ENCODE results near the gene C1orf141. TPM values are rescaled to one million over a fixed set of nuclear protein-coding genes. Genes with fewer than 3 reads are reported as not detected.

The C1orf141 gene
- total RNA-seq, 2 experiments from 2014 or later, result not detected

DNA sequence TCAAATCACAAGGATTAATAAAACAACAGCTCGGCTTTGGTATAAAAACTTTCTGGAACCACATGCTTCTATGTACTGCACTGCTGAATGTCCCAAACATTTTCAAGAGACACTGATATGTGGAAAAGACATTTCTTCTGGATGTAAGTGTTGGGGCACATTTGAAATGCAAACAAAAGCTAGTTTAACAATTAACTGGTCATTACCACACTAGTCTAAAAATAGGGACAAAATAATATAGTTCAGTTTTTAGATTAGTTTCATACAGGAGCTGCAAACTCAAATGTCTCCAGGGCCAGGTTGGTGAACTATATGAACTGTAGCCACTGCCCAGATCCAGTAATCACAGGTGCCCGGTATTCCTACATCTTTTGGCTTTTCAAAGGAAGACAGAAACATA, 34.7 kb upstream of the C1orf141 start:
- H3K4me3 Mint-ChIP-seq, result peak overlapping the region; percentile 5
- no peak for ATAC-seq
- TF ChIP-seq CTCF (IDR thresholded peaks at IDR 0.05), result no peak
- H3K9me3 Mint-ChIP-seq, result peaks cover 4% of the 10 kb centered on the region
- intact Hi-C loops (cut with micrococcal nuclease), result no loop called here
- H3K36me3 Mint-ChIP-seq (ENCODE audit: low read depth), result no peaks in the 10 kb centered on the region
- ChIA-PET CTCF (interaction anchor here (1.0 to 6.7 kb wide), 3 partner anchors 44 to 332 kb away, joined by 3 to 70 read pairs (median 3); no protein-coding TSS in a partner anchor), POLR2A (interaction anchor here (0.6 kb wide), 1 partner anchor 116 kb away, joined by 3 read pairs; no protein-coding TSS in a partner anchor)
- no peak for DNase-seq
- H3K27ac Mint-ChIP-seq, result peak overlapping the region; percentile 20
- peaks cover 53% of the 10 kb centered on the region for H3K4me1 Mint-ChIP-seq (ENCODE audit: low read depth)
- H3K27me3 Mint-ChIP-seq, result peaks cover 4% of the 10 kb centered on the region

GRCh38 chr1:67166196-67166595, 31.4 kb upstream of the C1orf141 start, which contains the start of gene IL23R:
TSS of gene IL23R (plus strand) at chr1:67166454. CDS start at chr1:67168121, 1,667 bp downstream.
- peak within 1 kb of the TSS; percentile 52 for H3K4me3 Mint-ChIP-seq
- peaks cover 4% of the 10 kb centered on the region for H3K27me3 Mint-ChIP-seq
- H3K36me3 Mint-ChIP-seq (ENCODE audit: low read depth), result no peaks in the 10 kb centered on the region
- intact Hi-C loops (cut with micrococcal nuclease), result no loop called here
- no peak for TF ChIP-seq CTCF (IDR thresholded peaks at IDR 0.05)
- H3K27ac Mint-ChIP-seq, result peak within 1 kb of the TSS; percentile 53
- ATAC-seq (peak; percentile 74), DNase-seq (peak; percentile 73)
- H3K4me1 Mint-ChIP-seq (ENCODE audit: low read depth), result peaks cover 43% of the 10 kb centered on the region
- peaks cover 4% of the 10 kb centered on the region for H3K9me3 Mint-ChIP-seq
- ChIA-PET CTCF (interaction anchor here (0.7 to 6.7 kb wide), 6 partner anchors 17 to 47 kb away, joined by 3 to 70 read pairs (median 5); no protein-coding TSS in a partner anchor), POLR2A (interaction anchor here (0.8 to 1.0 kb wide), 3 partner anchors 9 to 24 kb away, joined by 3 to 5 read pairs (median 3); no protein-coding TSS in a partner anchor)

GRCh38 chr1:67165468-67166041, 30.8 kb upstream of the C1orf141 start:
- no peak overlapping the region for H3K4me3 Mint-ChIP-seq
- peaks cover 4% of the 10 kb centered on the region for H3K27me3 Mint-ChIP-seq
- H3K4me1 Mint-ChIP-seq (ENCODE audit: low read depth), result peaks cover 36% of the 10 kb centered on the region
- peaks cover 4% of the 10 kb centered on the region for H3K9me3 Mint-ChIP-seq
- ChIA-PET POLR2A (interaction anchor here (0.8 kb wide), 1 partner anchor 22 kb away, joined by 3 read pairs; no protein-coding TSS in a partner anchor), CTCF (interaction anchor here (0.9 to 2.2 kb wide), 5 partner anchors 20 to 335 kb away, joined by 3 to 7 read pairs (median 3); no protein-coding TSS in a partner anchor)
- intact Hi-C loops (cut with micrococcal nuclease), result no loop called here
- TF ChIP-seq CTCF (IDR thresholded peaks at IDR 0.05), result no peak
- H3K36me3 Mint-ChIP-seq (ENCODE audit: low read depth), result no peaks in the 10 kb centered on the region
- DNase-seq, result no peak
- peak overlapping the region; percentile 21 for H3K27ac Mint-ChIP-seq
- ATAC-seq, result no peak

GRCh38 chr1:67162954-67163353, 28.2 kb upstream of the C1orf141 start:
- CTCF ChIA-PET, result interaction anchor here (0.7 to 4.0 kb wide), 4 partner anchors 8 to 50 kb away, joined by 3 to 30 read pairs (median 14); no protein-coding TSS in a partner anchor
- no peak overlapping the region for H3K4me3 Mint-ChIP-seq
- H3K36me3 Mint-ChIP-seq (ENCODE audit: low read depth), result no peaks in the 10 kb centered on the region
- peak overlapping the region; percentile 83 for H3K27ac Mint-ChIP-seq
- peak; percentile 79 for DNase-seq
- POLR2A ChIA-PET, result interaction anchor here (1.1 to 1.7 kb wide), 4 partner anchors 8 to 171 kb away, joined by 3 to 7 read pairs (median 5); no protein-coding TSS in a partner anchor
- TF ChIP-seq CTCF (IDR thresholded peaks at IDR 0.05), result no peak
- peaks cover 4% of the 10 kb centered on the region for H3K27me3 Mint-ChIP-seq
- ATAC-seq, result peak; percentile 76
- intact Hi-C loops (cut with micrococcal nuclease), result no loop called here
- H3K4me1 Mint-ChIP-seq (ENCODE audit: low read depth), result peaks cover 39% of the 10 kb centered on the region
- H3K9me3 Mint-ChIP-seq, result peaks cover 6% of the 10 kb centered on the region

GRCh38 chr1:67159233-67159632, 24.5 kb upstream of the C1orf141 start:
- Mint-ChIP-seq H3K9me3 (peaks cover 2% of the 10 kb centered on the region), H3K4me1 (ENCODE audit: low read depth) (peaks cover 28% of the 10 kb centered on the region), H3K36me3 (ENCODE audit: low read depth) (no peaks in the 10 kb centered on the region), H3K27me3 (peaks cover 5% of the 10 kb centered on the region), H3K4me3 (no peak overlapping the region), H3K27ac (peak overlapping the region; percentile 48)
- ChIA-PET CTCF (interaction anchor here (2.0 to 4.0 kb wide), 2 partner anchors 12 to 54 kb away, joined by 6 to 30 read pairs; no protein-coding TSS in a partner anchor), POLR2A (no interaction called here)
- intact Hi-C loops (cut with micrococcal nuclease), result loop anchor here (5.0 kb wide), 1 partner anchor 33 kb away; no protein-coding TSS in a partner anchor
- TF ChIP-seq CTCF (IDR thresholded peaks at IDR 0.05), result no peak
- DNase-seq (peak; percentile 58), ATAC-seq (peak; percentile 81)
